Medulla oblongata (tissue), 1 donor: ENCODE results near the gene BTBD9.
A peak's percentile ranks its signal among the peaks of the same experiment; 100 is the strongest.

ENCODE experiments used
- DNase-seq: peaks from one replicate; pipeline ENCODE4 v3.0.0-alpha.2; 2015; ENCODE audit errors: extremely low spot score

Gene BTBD9

DNA sequence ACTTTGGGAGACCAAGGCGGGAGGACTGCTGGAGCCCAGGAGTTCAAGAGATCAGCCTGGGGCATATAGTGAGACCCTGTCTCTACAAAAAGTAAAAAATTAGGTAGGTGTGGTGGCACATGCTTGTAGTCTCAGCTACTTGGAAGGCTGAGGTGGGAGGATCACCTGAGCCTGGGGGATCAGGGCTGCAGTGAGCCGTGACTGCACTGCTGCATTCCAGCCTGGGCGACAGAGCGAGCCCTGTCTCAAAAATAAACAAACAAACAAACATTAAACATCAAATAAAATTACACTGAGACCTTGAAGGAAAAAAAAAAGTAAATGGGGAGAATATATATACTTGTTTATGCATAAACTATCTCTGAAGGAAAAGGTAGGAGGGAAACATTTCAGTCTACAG is 432.4 kb downstream of the BTBD9 start:
- DNase-seq = no peak

DNA sequence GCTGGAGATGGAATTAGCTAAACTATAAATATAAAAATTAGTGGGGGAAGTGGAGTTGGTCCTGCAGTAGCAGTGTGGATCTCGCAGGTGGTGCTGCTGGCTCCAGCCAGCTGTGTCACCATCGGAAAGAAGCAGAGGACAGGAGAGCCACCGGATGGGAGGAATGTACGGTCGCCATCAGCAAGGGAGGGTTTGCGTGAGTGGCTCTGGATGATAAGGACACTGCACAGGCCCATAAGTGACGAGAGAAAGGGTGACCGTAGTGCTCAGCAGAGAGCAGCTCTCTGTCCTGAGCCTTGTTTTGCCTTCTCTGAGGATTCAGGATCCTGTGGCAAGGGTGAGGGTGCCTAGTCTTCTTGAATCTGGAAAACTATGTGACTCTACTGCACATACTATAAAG is 441.5 kb downstream of the BTBD9 start:
- no peak for DNase-seq

DNA sequence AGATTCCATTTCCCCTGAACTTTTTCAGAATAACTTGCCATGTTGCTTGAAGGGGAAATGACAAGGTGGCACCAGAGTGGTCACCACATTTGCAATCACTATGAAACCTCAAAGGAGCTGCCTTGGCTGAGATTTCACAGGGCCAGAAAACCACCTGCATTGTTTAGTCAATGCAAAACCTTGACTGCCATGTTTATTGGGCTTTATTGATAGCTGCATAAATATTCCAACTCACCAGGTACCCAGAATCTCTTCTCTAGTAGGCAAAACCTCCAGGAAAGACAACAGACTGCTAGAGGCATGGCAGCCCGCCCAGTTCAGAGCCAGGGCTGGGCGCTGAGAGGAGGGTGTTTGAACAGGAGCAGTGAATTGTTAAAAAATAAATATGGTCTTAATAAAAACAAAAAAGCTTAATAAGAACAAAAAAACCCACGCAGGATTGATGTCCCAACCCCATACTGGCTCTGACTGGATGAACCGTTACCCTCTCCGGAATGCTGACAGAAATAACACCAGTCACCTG is 444.6 kb downstream of the BTBD9 start:
- no peak for DNase-seq

GRCh38 chr6:38194589-38194988 is 445.1 kb downstream of the BTBD9 start:
- no peak for DNase-seq

DNA sequence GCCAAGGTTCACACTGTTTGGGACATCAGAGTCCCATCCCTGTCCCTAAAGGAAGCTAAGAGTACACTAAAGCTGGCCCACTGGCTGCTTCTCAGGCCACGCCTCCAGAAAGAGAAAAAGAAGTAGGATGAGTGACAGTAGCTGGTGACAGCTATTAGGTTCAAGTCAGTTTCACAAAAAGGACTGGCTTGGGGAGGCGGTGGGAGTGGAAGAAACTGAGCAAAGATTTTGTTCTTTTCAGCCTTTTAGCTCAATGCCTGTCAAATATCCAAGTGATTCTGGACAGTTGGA is 445.5 kb downstream of the BTBD9 start:
- DNase-seq = no peak

GRCh38 chr6:38193481-38194281 is 446.0 kb downstream of the BTBD9 start:
- DNase-seq = no peak

GRCh38 chr6:38193051-38193450 is 446.7 kb downstream of the BTBD9 start:
- no peak for DNase-seq

DNA sequence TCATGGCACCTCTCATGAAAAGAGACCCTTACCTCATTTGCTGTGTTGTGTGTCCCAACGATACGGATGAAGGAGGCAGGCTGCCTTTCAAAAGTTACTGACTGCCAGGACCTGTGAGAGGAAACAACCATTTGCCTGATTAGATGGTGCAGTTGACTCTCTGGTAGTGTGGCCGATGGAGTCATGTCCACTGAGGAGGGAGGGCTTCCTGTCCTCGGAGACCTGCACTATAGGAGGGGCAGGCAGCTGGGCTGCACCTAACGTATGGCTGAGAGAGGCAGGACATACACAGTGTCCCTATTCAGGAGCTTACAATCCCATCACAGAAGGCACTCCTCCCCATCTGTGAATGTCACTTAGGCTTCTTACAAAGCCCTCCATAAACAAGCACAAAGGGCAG is 447.2 kb downstream of the BTBD9 start:
- no peak for DNase-seq

DNA sequence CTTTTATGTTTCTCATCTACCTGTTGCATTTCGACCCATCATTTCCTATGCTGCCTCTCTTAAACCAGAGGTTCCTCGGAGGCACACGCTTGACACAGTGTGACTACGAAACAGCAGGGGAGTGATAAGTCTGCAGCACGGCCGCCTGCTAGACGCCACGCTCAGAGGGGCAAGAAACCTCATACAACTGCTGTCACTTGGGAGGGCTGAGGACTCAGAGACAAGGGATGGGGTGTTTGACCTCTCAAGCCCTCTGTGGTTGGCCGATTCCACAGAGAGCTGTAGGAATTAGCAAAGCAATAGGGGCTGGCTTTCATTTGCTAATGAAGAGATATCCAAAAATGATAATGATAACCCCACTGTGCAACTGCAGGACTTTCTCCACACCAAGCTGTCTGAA is 447.7 kb downstream of the BTBD9 start:
- DNase-seq = no peak

GRCh38 chr6:38191418-38191817 is 448.3 kb downstream of the BTBD9 start:
- no peak for DNase-seq

DNA sequence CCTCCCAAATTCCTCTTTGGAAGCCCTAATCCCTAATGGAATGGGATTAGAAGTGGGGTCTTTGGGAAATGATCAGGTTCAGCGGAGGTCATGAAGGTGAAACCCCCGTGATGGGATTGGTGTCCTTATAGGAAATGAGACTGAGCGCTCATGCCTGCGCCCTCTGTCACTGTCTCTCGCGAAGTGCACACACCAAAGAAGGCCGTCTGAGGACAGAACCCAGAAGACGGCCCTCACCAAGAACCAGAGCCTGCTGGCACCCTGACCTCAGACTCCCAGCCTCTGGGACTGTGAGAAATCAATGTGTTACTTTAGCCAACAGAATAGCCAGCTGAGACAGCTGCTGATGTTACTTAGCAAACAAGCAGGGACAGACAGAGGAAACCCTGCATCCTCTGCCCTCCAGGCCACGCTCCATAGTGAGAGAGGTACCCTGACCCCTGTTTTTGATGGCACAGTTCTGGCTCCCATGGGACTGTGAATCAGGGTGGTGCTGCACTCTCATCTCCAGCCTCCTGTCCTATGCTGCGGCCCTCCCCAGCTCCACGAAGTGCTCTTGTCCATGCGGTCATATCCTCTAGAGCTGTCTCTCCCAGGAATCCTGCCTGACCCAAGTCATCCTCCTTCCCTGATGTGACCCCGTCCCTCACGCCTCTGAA is 450.9 kb downstream of the BTBD9 start:
- DNase-seq = no peak

- no peak for DNase-seq
Measured at GRCh38 chr6:38187811-38188590, 451.7 kb downstream of the BTBD9 start.

DNA sequence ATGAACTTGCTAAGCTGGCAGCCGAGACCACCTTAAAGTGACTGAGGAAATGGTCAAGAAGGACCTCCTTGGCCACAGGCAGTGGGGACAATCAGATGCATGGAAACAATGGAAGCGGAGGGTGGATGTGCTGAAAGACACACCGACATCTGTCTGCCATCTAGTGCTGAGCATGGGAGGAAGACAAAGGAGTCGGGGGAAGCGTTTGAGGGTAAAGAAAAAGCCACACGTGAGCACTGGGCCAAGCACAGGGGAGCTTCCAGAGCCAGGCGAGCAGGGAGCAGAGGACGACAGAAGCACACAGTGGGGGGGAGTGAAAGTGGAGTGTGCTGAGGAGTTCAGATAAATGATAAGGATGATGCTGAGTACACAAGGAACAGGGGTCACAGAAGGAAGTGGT is 452.4 kb downstream of the BTBD9 start:
- peak; percentile 54 for DNase-seq

- DNase-seq = no peak
Measured at GRCh38 chr6:38185752-38186151, 454.0 kb downstream of the BTBD9 start.

- DNase-seq = peak; percentile 55
Measured at GRCh38 chr6:38185244-38185643, 454.5 kb downstream of the BTBD9 start.

GRCh38 chr6:38184585-38185080 is 455.1 kb downstream of the BTBD9 start:
- peak; percentile 41 for DNase-seq

DNA sequence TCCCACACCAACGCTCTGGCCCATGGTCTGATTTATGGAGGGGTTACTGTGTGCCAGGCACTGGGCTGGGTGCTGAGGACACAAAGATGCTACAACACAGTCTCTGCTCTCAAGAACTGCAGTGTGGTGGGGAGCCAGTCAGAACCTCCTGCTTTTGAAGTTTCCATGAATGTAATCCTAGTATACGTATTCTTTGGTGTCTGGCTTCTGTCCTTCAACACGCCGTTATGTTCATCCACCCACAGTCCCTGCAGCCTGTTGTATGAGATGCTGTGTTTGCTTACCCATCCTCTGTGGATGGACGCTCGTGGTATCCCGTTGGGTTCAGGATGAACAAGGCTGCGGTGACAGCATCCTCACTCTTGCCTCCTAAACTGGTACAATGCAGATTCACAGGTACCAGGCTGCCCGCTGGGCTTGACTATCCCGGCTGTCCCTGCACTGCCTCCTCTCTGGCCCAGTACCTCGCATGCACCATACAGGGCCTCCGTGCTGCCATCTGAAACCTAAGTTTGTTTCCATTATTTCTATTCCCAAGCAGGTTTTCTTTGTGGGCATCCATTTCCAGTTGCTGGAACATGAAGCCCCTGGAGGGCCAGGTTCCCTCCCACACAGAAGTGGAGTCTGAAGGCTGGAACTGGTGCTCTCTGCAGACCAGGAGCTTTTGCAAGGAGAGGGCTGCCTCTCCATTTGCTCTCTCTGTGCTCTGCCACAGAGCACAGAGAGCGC is 455.7 kb downstream of the BTBD9 start:
- no peak for DNase-seq

GRCh38 chr6:38182426-38182825 is 457.3 kb downstream of the BTBD9 start:
- DNase-seq = no peak

DNA sequence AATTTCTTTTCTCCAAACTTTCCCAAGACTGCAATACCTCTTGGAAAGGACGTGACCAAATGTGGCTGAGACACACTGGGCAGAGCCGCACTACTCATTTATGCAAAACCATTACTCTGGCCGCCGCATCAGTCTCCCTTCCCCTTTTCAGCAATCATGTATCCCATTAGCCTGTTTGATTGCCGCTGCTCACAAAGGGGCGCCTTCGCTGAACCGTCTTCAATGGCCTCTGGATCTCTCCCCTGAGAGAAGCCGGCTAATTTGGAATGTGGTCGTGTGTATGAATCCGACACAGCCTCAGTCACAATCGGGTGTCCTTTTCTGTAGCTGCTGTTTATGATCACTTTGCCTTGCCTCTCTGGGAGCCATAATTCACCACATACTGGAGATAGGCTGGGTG is 459.1 kb downstream of the BTBD9 start:
- DNase-seq = no peak

GRCh38 chr6:38179794-38180430 is 459.8 kb downstream of the BTBD9 start:
- no peak for DNase-seq

DNA sequence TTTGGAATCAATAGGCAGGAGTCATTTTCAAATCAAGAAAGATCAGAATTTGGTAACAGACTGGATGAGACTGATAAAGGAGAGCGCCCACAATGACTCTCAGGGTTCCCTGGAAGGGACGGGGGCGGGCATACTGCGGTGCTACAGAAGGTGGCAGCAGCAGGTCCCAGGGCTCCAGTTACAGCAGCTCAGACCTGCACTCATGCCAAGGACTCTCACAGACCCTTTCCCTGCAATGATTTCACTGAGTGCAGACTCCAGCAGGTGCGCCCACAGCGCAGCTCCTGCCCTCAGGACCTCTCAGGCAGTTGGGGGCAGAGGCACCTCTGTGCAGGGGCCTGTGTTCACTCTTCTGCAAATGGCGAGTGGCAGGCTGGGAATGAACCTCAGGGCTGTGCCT is 460.4 kb downstream of the BTBD9 start:
- no peak for DNase-seq

- DNase-seq = no peak
Measured at GRCh38 chr6:38178584-38178886, 461.2 kb downstream of the BTBD9 start.
